Measurements from ENCODE around the gene PPAT. TPM values are rescaled to one million over a fixed set of nuclear protein-coding genes. Genes with fewer than 3 reads are reported as not detected.
A peak's percentile ranks its signal among the peaks of the same experiment; 100 is the strongest.

PPAT gene
- total RNA-seq, 1 donor from 2014 or later, result 37.8 TPM

GRCh38 chr4:56430203-56430602, 5.2 kb downstream of the PPAT start:
- Mint-ChIP-seq H3K27ac (no peak overlapping the region), H3K36me3 (peaks cover 10% of the 10 kb centered on the region), H3K4me1 (ENCODE audit: unreplicated experiment) (peaks cover 12% of the 10 kb centered on the region), H3K9me3 (no peaks in the 10 kb centered on the region), H3K4me3 (no peak overlapping the region), H3K27me3 (no peaks in the 10 kb centered on the region)
- TF ChIP-seq CTCF (conservative IDR thresholded peaks at IDR 0.05), result no peak
- DNase-seq (ENCODE audit: extremely low spot score, unreplicated experiment), result no peak

GRCh38 chr4:56427179-56427578, 8.2 kb downstream of the PPAT start:
- no peaks in the 10 kb centered on the region for H3K27me3 Mint-ChIP-seq
- H3K4me3 Mint-ChIP-seq, result no peak overlapping the region
- DNase-seq (ENCODE audit: extremely low spot score, unreplicated experiment), result no peak
- peaks cover 10% of the 10 kb centered on the region for H3K4me1 Mint-ChIP-seq (ENCODE audit: unreplicated experiment)
- no peak overlapping the region for H3K27ac Mint-ChIP-seq
- no peaks in the 10 kb centered on the region for H3K9me3 Mint-ChIP-seq
- H3K36me3 Mint-ChIP-seq, result peaks cover 10% of the 10 kb centered on the region
- TF ChIP-seq CTCF (conservative IDR thresholded peaks at IDR 0.05), result no peak

GRCh38 chr4:56426273-56426672, 9.1 kb downstream of the PPAT start:
- TF ChIP-seq CTCF (conservative IDR thresholded peaks at IDR 0.05), result no peak
- no peaks in the 10 kb centered on the region for H3K9me3 Mint-ChIP-seq
- peaks cover 6% of the 10 kb centered on the region for H3K4me1 Mint-ChIP-seq (ENCODE audit: unreplicated experiment)
- no peak overlapping the region for H3K27ac Mint-ChIP-seq
- no peaks in the 10 kb centered on the region for H3K27me3 Mint-ChIP-seq
- no peak for DNase-seq (ENCODE audit: extremely low spot score, unreplicated experiment)
- H3K36me3 Mint-ChIP-seq, result peaks cover 6% of the 10 kb centered on the region
- H3K4me3 Mint-ChIP-seq, result no peak overlapping the region

- TF ChIP-seq CTCF (conservative IDR thresholded peaks at IDR 0.05), result no peak
- no peak overlapping the region for H3K27ac Mint-ChIP-seq
- no peak for DNase-seq (ENCODE audit: extremely low spot score, unreplicated experiment)
- H3K27me3 Mint-ChIP-seq, result no peaks in the 10 kb centered on the region
- peaks cover 6% of the 10 kb centered on the region for H3K4me1 Mint-ChIP-seq (ENCODE audit: unreplicated experiment)
- H3K36me3 Mint-ChIP-seq, result peaks cover 6% of the 10 kb centered on the region
- H3K4me3 Mint-ChIP-seq, result no peak overlapping the region
- no peaks in the 10 kb centered on the region for H3K9me3 Mint-ChIP-seq
Observed at GRCh38 chr4:56425518-56425917, 9.9 kb downstream of the PPAT start.

GRCh38 chr4:56424697-56425514, 10.5 kb downstream of the PPAT start:
- peaks cover 6% of the 10 kb centered on the region for H3K36me3 Mint-ChIP-seq
- DNase-seq (ENCODE audit: extremely low spot score, unreplicated experiment), result no peak
- H3K27ac Mint-ChIP-seq, result no peak overlapping the region
- TF ChIP-seq CTCF (conservative IDR thresholded peaks at IDR 0.05), result peak; percentile 79
- no peak overlapping the region for H3K4me3 Mint-ChIP-seq
- no peaks in the 10 kb centered on the region for H3K9me3 Mint-ChIP-seq
- H3K4me1 Mint-ChIP-seq (ENCODE audit: unreplicated experiment), result peaks cover 6% of the 10 kb centered on the region
- no peaks in the 10 kb centered on the region for H3K27me3 Mint-ChIP-seq

Measured in type B pancreatic cell (in vitro differentiated cells).